Peyer's patch (tissue), 4 donors: ENCODE results near the gene TTC39C. TPM values are rescaled to one million over a fixed set of nuclear protein-coding genes. Genes with fewer than 3 reads are reported as not detected.
A peak's percentile ranks its signal among the peaks of the same experiment; 100 is the strongest.
"Not testable (repeated sequence)": the region's sequence is repeated elsewhere in the genome, so short reads cannot be mapped to it uniquely, and the experiment has no call there.

Experiments
- DNase-seq, 3 donors: peaks; one replicate each; pipeline ENCODE4 v3.0.0-alpha.2; 2017 to 2019
- H3K27ac ChIP-seq, 4 donors: fragments of 200-600 bp; sonication (generic); one replicate each; pipeline ENCODE4 v1.5.1; 2016 to 2019
- H3K27me3 ChIP-seq, 2 donors: fragments of 200-600 bp; sonication (generic); one replicate each; pipeline ENCODE4 v1.5.1; 2019
- H3K36me3 ChIP-seq, 3 donors: fragments of 200-600 bp; sonication (generic); one replicate each; pipeline ENCODE4 v1.5.1; 2016 to 2019
- H3K4me1 ChIP-seq, 4 donors: fragments of 200-600 bp; sonication (generic); one replicate each; pipeline ENCODE4 v1.5.1; 2016 to 2019
- H3K4me3 ChIP-seq, 4 donors: fragments of 200-600 bp; sonication (generic); 1 replicate in 3 of 4; 2 replicates in 1 of 4; pipeline ENCODE4 v1.5.1; 2016 to 2019; ENCODE audit warnings: mild to moderate bottlenecking in 1 of 4
- H3K9me3 ChIP-seq, 4 donors: fragments of 200-600 bp; sonication (generic); one replicate each; pipeline ENCODE4 v1.5.1; 2016 to 2019; ENCODE audit warnings: mild to moderate bottlenecking in 1 of 4
- POLR2A ChIP-seq, 2 donors: fragments of 450-650 bp; IDR thresholded peaks; one replicate each; pipeline ENCODE4 v1.5.1; 2017; ENCODE audit warnings: antibody characterized with exemption in 2 of 2, mild to moderate bottlenecking in 2 of 2, moderate library complexity in 2 of 2
- total RNA-seq, 4 donors: library from RNA; depleted of rRNA; stranded (reverse); fragments of >200 nt; gene quantifications; one replicate each; pipeline ENCODE4 v1.1.0, GENCODE V29; 2016
- TF ChIP-seq, protein P1 (sequence below), 6 experiments: fragments of 450-650 bp in 4 of 6; fragments of 200-600 bp in 2 of 6; sonication (generic) in 1 of 6; IDR thresholded peaks; one replicate each; pipeline ENCODE4 v1.5.1; 2017 to 2019; ENCODE audit warnings: antibody characterized with exemption in 6 of 6, mild to moderate bottlenecking in 3 of 6, moderate library complexity in 1 of 6

The TTC39C gene
- total RNA-seq, 4 donors from 2014 or later = 11.0 to 32.2 (median 14.2) TPM

DNA sequence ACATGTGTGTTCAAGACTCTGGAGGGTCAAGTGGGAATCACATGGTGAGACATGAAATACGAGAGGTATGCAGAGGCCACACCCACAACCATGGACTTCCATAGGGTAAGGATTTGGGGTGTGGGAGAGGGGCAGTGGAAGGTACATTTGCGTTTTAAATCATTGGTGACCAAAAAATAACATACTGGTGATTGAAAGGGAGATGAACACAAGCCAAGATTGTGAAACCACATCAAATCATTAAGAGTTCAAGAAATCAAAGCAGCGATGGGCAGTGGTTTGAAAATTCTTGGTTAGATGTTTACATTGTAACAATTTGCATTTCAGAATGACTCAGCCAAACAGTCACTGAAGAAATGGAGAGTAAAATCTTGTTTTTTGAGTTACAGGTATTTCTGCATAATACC lies 122.4 kb downstream of the TTC39C start:
- H3K4me3 ChIP-seq = no peak overlapping the region
- DNase-seq = no peak
- no peak for TF ChIP-seq POLR2A (IDR thresholded peaks at IDR 0.05)
- TF ChIP-seq, protein P1, sequence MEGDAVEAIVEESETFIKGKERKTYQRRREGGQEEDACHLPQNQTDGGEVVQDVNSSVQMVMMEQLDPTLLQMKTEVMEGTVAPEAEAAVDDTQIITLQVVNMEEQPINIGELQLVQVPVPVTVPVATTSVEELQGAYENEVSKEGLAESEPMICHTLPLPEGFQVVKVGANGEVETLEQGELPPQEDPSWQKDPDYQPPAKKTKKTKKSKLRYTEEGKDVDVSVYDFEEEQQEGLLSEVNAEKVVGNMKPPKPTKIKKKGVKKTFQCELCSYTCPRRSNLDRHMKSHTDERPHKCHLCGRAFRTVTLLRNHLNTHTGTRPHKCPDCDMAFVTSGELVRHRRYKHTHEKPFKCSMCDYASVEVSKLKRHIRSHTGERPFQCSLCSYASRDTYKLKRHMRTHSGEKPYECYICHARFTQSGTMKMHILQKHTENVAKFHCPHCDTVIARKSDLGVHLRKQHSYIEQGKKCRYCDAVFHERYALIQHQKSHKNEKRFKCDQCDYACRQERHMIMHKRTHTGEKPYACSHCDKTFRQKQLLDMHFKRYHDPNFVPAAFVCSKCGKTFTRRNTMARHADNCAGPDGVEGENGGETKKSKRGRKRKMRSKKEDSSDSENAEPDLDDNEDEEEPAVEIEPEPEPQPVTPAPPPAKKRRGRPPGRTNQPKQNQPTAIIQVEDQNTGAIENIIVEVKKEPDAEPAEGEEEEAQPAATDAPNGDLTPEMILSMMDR (IDR thresholded peaks at IDR 0.05) = no peak

DNA sequence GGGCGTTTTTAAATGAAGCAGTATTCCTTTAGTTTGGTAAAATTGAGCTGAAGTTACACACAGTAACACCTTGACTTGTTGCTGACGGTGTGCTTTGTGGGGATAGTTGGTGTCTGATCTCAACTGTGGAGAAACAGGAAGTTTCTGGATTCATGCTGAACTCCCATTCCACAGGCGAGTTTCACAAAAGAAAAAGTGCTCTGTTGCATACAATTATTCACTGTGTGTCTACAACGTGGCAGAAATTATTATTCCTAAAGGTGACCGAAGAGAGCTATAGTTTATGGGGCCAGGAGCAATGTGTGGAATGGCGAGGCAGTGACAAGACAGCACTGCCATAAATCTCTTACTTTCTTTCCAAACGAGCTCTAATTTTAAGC lies 123.8 kb downstream of the TTC39C start:
- Histone ChIP-seq H3K27me3 (no peaks in the 10 kb centered on the region), H3K36me3 (no peaks in the 10 kb centered on the region), H3K27ac (peak overlapping the region in 1 of 4 donors; percentile 39), H3K4me3 (peak overlapping the region; percentile 36 to 71 (median 48)), H3K9me3 (no peaks in the 10 kb centered on the region), H3K4me1 (peaks cover 0 to 8% (median 0%) of the 10 kb centered on the region in 4 donors)
- TF ChIP-seq, protein P1 (IDR thresholded peaks at IDR 0.05) = no peak
- no peak for TF ChIP-seq POLR2A (IDR thresholded peaks at IDR 0.05)
- DNase-seq = no peak

More for the DNA sequence above, 122.4 kb downstream of the TTC39C start:
- peaks cover 0 to 8% (median 0%) of the 10 kb centered on the region in 4 donors for H3K4me1 ChIP-seq
- no peak overlapping the region for H3K27ac ChIP-seq
- H3K9me3 ChIP-seq = no peaks in the 10 kb centered on the region
- no peaks in the 10 kb centered on the region for H3K36me3 ChIP-seq
- no peaks in the 10 kb centered on the region for H3K27me3 ChIP-seq

DNA sequence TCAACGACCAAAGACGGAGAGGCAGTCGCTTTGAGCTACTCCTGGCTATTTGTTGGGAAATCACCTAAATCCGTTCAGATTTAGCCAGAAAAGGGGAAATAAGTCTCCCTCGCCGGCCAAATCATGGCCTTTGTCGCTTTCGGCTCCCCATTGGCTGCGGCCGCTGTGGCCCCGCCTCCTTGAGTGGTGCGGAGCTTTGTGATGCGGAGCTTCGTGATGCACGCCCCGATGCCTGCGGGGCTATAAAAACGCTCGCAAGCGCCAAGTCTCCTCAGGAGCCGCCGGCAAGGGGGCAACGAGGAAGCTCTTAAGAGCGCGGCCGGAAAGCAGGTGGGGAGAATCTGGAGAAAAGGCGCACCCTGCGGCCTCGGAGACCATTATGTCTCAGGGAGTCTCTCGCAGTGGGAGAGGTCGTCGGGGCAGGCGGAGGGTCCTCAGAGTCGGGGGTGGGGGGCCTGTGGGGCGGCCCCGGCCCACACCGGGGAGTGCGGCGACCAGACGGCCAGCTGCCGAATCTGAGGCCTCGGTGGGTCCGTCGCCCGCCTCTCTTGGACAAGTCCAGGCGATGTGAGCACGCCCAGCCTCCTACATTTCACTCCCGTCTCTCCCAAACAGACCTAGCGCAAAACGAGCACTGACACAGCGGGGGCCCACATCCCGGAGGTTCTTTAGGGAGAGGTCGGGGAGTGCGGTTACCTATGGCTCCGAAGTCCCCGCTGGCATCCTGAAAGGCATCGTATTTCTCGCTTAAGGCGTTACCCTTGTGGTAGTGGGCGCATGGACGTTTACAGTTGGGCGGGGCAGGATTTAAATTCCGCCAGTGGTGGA lies 124.4 kb downstream of the TTC39C start, which contains the start of gene CABYR:
TSS of gene CABYR (plus strand) at position 274 of the 828 bp plus-strand sequence. CDS start 4,053 bp downstream, outside the sequence.
- no peaks in the 10 kb centered on the region for H3K27me3 ChIP-seq
- peak within 1 kb of the TSS in 2 of 4 donors; percentile 8 to 39 for H3K27ac ChIP-seq
- H3K36me3 ChIP-seq = no peaks in the 10 kb centered on the region
- peaks cover 0 to 8% (median 0%) of the 10 kb centered on the region in 4 donors for H3K4me1 ChIP-seq
- TF ChIP-seq POLR2A (IDR thresholded peaks at IDR 0.05) = no peak
- TF ChIP-seq, protein P1 (IDR thresholded peaks at IDR 0.05) = no peak
- no peaks in the 10 kb centered on the region for H3K9me3 ChIP-seq
- DNase-seq = peak; percentile 64 to 85 (median 79)
- peak within 1 kb of the TSS; percentile 36 to 71 (median 48) for H3K4me3 ChIP-seq

DNA sequence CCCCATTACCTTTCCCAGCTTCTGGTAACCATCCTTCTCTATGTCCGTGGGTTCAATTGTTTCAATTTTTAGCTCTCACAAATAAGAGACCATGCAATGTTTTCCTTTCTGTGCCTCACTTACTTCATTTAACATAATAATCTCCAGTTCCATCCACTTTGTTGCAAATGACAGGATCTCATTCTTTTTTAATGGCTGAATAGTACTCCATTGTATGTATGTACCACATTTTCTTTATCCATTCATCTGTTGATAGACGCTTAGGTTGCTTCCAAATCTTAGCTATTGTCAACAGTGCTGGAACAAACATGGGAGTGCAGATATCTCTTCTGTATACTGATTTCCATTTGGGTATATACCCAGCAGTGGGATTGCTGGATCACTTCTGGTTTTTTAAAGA lies 126.1 kb downstream of the TTC39C start:
- H3K36me3 ChIP-seq = no peaks in the 10 kb centered on the region
- no peak overlapping the region for H3K4me3 ChIP-seq
- DNase-seq = no peak
- no peaks in the 10 kb centered on the region for H3K27me3 ChIP-seq
- H3K27ac ChIP-seq = no peak overlapping the region
- TF ChIP-seq, protein P1 (IDR thresholded peaks at IDR 0.05) = no peak
- TF ChIP-seq POLR2A (IDR thresholded peaks at IDR 0.05) = no peak
- no peaks in the 10 kb centered on the region for H3K9me3 ChIP-seq
- H3K4me1 ChIP-seq = peaks cover 0 to 8% (median 0%) of the 10 kb centered on the region in 4 donors

DNA sequence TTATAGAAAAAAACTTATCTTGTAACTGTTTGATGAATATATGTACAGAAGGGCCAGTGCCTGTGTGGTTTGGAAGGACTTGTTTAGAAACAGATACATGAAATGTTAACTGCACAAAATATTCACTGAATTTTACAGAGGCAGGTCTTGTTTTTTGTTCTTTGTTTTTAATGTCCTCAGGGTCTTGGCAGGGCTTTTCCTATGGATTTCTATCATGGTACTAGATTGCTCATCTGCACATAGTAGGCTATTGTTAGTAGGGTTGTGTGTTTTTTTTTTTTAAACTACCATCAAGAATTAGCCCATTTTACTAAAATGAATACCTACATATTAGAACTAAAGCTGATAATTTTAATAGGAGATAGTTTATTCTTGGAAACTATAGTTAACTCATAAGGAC lies 127.8 kb downstream of the TTC39C start:
- DNase-seq = no peak
- Histone ChIP-seq H3K4me1 (peaks cover 0 to 8% (median 0%) of the 10 kb centered on the region in 4 donors), H3K4me3 (no peak overlapping the region), H3K27ac (no peak overlapping the region), H3K9me3 (no peaks in the 10 kb centered on the region), H3K36me3 (no peaks in the 10 kb centered on the region), H3K27me3 (no peaks in the 10 kb centered on the region)
- TF ChIP-seq POLR2A (IDR thresholded peaks at IDR 0.05) = no peak

DNA sequence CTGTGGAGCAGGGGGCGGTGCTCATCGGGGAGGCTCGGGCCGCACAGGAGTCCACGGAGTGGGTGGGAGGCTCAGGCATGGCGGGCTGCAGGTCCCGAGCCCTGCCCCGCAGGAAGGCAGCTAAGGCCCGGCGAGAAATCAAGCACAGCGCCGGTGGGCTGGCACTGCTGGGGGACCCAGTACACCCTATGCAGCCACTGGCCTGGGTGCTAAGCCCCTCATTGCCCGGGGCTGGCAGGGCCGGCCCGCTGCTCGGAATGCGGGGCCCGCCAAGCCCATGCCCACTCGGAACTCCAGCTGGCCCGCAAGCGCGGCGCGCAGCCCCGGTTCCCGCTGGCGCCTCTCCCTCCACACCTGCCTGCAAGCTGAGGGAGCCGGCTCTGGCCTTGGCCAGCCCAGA lies 135.0 kb downstream of the TTC39C start:
- not testable (repeated sequence) for H3K27ac ChIP-seq, H3K36me3 ChIP-seq, H3K9me3 ChIP-seq, H3K4me1 ChIP-seq, H3K27me3 ChIP-seq, DNase-seq, H3K4me3 ChIP-seq
